Left ventricle myocardium inferior (tissue), 1 donor: ENCODE measurements around the gene RNGTT. TPM values are rescaled to one million over a fixed set of nuclear protein-coding genes. Genes with fewer than 3 reads are reported as not detected.
A peak's percentile ranks its signal among the peaks of the same experiment; 100 is the strongest.

ENCODE experiments used
- DNase-seq: peaks from one replicate; pipeline ENCODE4 v3.0.0-alpha.2; 2020
- H3K27ac ChIP-seq: fragments of 200-600 bp; replicated peaks from 2 replicates; pipeline ENCODE4 v1.8.0; 2021
- H3K27me3 ChIP-seq: fragments of 200-600 bp; 2 replicates; pipeline ENCODE4 v1.8.0; 2021; ENCODE audit warnings: low read depth
- H3K36me3 ChIP-seq: fragments of 200-600 bp; 2 replicates; pipeline ENCODE4 v1.8.0; 2021
- H3K4me1 ChIP-seq: fragments of 200-600 bp; 2 replicates; pipeline ENCODE4 v1.8.0; 2021
- H3K4me3 ChIP-seq: fragments of 200-600 bp; 2 replicates; pipeline ENCODE4 v1.8.0; 2021; ENCODE audit warnings: mild to moderate bottlenecking, moderate library complexity
- H3K9me3 ChIP-seq: fragments of 200-600 bp; replicated peaks from 2 replicates; pipeline ENCODE4 v1.8.0; 2021
- intact Hi-C: fragments of 100-400 bp; cut with micrococcal nuclease; formaldehyde crosslinking; loops from one replicate; pipeline ENCODE4 v1.11.0; 2022
- long read RNA-seq: library from polyadenylated mRNA; unstranded; transcript quantifications from one replicate; pipeline ENCODE4 v2.0.0, GENCODE V29; 2021
- total RNA-seq: library from RNA; stranded (reverse); fragmentation: NEBNext Ultra II Directional; extraction: Animal tissue kit (Norgen Biotek cat#: 25700); gene quantifications from one replicate; pipeline ENCODE4 v1.2.1, GENCODE V29; 2021
- TF ChIP-seq, protein P1 (sequence below): fragments of 200-600 bp; IDR thresholded peaks from 2 replicates; pipeline ENCODE4 v1.8.0; 2021; ENCODE audit warnings: antibody characterized with exemption, mild to moderate bottlenecking, borderline replicate concordance
- donor health status: DM: no; HTN: yes; CAD: no; lungs with severe emphysema.

RNGTT gene
- total RNA-seq, result 9.1 TPM
- long read RNA-seq, full-length matches to known transcripts, result 6 of 20 reads
- long read RNA-seq, partial matches to known transcripts, result 10 of 20 reads
- long read RNA-seq, other reads (novel, unspliced or antisense), result 4 of 20 reads

DNA sequence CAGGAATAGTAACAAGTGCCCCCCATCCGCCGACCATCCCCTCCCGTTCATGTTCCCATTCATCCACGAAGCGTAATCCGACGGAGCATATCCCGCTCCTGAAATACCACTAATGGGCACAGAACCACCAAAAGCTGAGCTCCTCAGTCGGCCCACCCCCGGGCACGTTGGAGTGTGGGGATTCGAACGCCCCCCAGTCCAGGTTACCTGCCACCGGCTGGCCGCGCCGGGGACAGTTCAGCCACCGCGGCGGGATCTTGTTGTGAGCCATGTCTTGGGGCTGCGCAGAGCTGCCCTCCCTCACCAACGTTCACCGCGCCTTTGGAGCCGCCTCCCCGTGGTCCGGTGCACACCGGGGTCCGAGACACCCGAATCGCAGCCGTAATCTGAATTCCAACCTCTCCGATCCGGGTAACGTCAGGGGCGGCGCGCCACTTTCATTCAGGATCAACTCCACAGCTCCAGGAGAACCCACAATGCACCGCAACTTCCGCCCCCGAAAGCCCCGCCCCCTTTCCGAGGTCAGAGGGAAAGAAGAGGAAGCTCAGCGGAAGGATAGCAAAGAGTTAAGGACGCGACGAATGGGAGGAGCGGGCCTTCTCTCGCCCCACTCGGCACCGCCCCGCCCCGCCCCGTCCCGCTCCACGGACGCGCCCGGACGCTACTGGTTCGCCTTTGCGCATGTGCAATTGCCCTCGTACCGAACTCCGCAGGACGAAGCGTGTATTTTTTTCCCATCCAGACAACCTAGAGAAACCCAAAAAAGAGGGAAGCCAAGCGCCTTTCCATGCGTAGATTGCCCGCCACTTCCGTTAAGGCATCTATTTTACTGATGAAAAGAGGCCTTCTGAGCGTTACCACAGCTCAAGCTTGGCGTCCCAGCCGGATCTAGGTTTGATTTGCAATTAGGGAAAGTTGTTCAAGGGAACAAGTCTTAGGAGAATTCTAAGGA, at the start of gene RNGTT:
Gene RNGTT, minus strand, starts transcription at position 480 of the 952 bp plus-strand sequence. Its CDS starts 209 bp downstream, at position 271.
- Histone ChIP-seq H3K9me3 (peaks cover 13% of the 10 kb centered on the region), H3K4me1 (peaks cover 28% of the 10 kb centered on the region), H3K4me3 (peak within 1 kb of the TSS; percentile 83), H3K27me3 (no peaks in the 10 kb centered on the region), H3K27ac (peak within 1 kb of the TSS; percentile 88), H3K36me3 (no peaks in the 10 kb centered on the region)
- DNase-seq, result peak; percentile 99
- TF ChIP-seq, protein P1, sequence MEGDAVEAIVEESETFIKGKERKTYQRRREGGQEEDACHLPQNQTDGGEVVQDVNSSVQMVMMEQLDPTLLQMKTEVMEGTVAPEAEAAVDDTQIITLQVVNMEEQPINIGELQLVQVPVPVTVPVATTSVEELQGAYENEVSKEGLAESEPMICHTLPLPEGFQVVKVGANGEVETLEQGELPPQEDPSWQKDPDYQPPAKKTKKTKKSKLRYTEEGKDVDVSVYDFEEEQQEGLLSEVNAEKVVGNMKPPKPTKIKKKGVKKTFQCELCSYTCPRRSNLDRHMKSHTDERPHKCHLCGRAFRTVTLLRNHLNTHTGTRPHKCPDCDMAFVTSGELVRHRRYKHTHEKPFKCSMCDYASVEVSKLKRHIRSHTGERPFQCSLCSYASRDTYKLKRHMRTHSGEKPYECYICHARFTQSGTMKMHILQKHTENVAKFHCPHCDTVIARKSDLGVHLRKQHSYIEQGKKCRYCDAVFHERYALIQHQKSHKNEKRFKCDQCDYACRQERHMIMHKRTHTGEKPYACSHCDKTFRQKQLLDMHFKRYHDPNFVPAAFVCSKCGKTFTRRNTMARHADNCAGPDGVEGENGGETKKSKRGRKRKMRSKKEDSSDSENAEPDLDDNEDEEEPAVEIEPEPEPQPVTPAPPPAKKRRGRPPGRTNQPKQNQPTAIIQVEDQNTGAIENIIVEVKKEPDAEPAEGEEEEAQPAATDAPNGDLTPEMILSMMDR, result no peak
- intact Hi-C loops, result no loop called here

DNA sequence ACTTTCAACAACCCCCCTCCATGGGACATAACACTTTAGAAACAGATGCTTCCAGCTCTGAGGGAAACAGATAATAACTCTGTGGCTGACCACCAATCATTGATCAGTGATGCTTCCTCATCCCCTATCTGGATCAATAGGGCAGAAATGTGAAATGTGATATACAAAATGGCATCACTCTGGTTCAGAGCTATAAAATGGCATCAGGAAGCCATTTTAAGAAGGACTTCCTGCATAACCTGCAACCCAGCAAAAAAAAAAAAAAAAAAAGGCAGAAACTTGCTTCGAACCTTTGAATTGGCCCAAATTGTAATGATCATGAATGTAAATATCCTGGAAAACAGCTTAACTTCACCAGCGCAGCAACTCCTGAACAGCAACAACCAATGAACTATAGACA, 48.0 kb upstream of the RNGTT start:
- Histone ChIP-seq H3K4me3 (no peak overlapping the region), H3K4me1 (no peaks in the 10 kb centered on the region), H3K27me3 (no peaks in the 10 kb centered on the region), H3K36me3 (no peaks in the 10 kb centered on the region), H3K27ac (no peak overlapping the region), H3K9me3 (no peaks in the 10 kb centered on the region)
- intact Hi-C loops, result no loop called here
- TF ChIP-seq, protein P1, result no peak
- no peak for DNase-seq

DNA sequence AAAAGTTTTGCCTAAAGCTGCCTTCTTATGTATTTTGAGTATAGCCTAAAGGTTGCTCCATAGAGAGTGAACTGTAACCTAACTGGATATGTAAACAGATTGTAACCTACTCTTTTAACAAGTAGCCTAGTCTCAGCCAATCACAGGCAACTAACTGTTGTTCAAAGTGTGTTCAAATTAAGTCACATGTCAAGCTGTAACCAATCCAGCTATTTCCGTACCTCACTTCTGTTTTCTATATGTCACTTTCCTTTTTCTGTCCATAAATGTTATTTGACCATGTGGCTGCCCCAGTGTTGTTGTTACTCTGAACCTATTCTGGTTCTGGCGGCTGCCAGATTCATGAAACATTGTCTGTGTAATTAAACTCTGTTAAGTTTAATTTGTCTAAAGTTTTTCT, 47.4 kb upstream of the RNGTT start:
- intact Hi-C loops, result no loop called here
- no peak for DNase-seq
- Histone ChIP-seq H3K27me3 (no peaks in the 10 kb centered on the region), H3K27ac (no peak overlapping the region), H3K36me3 (no peaks in the 10 kb centered on the region), H3K9me3 (no peaks in the 10 kb centered on the region), H3K4me1 (no peaks in the 10 kb centered on the region), H3K4me3 (no peak overlapping the region)
- TF ChIP-seq, protein P1, result no peak

DNA sequence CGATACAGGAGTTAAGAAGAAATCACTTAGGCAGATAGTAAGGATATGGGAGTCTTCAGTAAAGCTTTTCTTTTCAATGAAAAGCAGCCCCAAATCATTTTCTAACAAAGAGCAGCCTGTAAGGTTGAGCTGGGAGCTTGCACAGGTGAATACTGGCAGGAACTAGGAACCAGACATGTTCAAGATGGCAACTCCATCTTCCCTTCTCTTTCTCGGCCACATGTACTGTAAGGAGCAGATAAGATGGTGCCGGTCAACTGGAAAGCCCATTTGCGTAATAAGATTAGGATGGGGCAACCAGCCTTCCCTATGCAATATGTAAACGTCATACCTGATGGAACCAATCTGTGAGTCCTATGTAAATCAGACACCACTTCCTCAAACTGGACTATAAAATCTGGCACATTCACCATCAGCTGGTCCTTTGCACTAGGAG, 46.2 kb upstream of the RNGTT start:
- Histone ChIP-seq H3K4me1 (no peaks in the 10 kb centered on the region), H3K36me3 (no peaks in the 10 kb centered on the region), H3K4me3 (no peak overlapping the region), H3K27me3 (no peaks in the 10 kb centered on the region), H3K27ac (no peak overlapping the region), H3K9me3 (no peaks in the 10 kb centered on the region)
- no peak for DNase-seq
- intact Hi-C loops, result no loop called here
- TF ChIP-seq, protein P1, result no peak

DNA sequence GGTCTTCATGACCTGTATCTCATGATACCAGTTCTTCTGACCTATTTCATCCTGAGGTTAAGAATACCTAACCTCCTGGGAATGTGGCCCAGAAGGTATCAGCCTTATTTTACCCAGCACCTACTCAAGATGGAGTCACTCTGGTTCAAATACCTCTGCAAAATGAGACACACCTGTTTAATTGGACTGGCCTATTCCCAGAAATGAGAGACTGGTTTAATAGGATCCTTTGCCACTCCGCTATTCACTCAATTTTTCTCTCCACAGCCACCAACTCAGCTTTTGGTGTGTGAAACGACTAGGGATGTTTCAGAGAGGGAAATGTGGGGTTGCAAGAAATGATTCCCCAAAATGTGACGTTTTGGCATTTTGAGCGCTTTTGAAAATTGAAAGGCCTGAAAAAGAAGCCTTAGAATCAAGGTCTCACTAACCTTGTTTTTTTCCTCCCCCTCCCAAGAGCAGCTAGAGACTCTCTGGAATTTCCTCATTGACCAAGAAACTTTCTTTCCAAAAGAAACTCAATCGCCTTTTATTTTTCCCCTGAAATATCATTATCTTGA, 45.5 kb upstream of the RNGTT start:
- Histone ChIP-seq H3K4me3 (no peak overlapping the region), H3K27ac (no peak overlapping the region), H3K36me3 (no peaks in the 10 kb centered on the region), H3K4me1 (no peaks in the 10 kb centered on the region), H3K27me3 (no peaks in the 10 kb centered on the region), H3K9me3 (no peaks in the 10 kb centered on the region)
- TF ChIP-seq, protein P1, result no peak
- intact Hi-C loops, result no loop called here
- DNase-seq, result no peak
